Measurements from ENCODE around the gene DPF1.

DNA sequence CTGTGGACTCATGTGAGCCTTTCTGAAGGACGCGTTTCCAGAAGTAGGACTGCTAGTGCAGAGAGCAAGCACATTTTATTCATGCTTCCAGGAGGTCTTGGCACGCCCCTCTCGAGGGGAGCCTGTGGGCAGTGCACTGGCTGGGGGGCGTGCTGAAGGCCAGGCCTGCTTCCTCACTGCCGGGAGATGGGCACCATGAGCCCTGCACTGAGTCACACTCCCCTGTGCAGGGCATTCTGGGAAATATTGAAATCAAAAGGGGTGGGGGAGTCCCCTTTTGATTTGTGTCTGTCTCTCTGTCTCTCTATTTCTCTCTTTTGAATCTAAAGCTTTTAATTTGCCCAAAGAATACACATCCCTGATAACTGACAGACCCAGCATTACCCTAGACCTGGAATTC lies 34.0 kb downstream of the DPF1 start:
- TF ChIP-seq, protein P1, sequence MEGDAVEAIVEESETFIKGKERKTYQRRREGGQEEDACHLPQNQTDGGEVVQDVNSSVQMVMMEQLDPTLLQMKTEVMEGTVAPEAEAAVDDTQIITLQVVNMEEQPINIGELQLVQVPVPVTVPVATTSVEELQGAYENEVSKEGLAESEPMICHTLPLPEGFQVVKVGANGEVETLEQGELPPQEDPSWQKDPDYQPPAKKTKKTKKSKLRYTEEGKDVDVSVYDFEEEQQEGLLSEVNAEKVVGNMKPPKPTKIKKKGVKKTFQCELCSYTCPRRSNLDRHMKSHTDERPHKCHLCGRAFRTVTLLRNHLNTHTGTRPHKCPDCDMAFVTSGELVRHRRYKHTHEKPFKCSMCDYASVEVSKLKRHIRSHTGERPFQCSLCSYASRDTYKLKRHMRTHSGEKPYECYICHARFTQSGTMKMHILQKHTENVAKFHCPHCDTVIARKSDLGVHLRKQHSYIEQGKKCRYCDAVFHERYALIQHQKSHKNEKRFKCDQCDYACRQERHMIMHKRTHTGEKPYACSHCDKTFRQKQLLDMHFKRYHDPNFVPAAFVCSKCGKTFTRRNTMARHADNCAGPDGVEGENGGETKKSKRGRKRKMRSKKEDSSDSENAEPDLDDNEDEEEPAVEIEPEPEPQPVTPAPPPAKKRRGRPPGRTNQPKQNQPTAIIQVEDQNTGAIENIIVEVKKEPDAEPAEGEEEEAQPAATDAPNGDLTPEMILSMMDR (IDR thresholded peaks at IDR 0.05; ENCODE audit: insufficient read depth, low read length) = no peak
- TF ChIP-seq POLR2AphosphoS5 (IDR thresholded peaks at IDR 0.05; ENCODE audit: low read depth) = no peak

Data from HL-60 (cell line).